AG08395 (cell line): ENCODE results near the gene HLA-DRA.
A peak's percentile ranks its signal among the peaks of the same experiment; 100 is the strongest.

ENCODE experiments used
- DNase-seq: peaks from one replicate; pipeline ENCODE4 v3.0.0; 2012; ENCODE audit warnings: mixed read lengths, low spot score

Gene HLA-DRA

DNA sequence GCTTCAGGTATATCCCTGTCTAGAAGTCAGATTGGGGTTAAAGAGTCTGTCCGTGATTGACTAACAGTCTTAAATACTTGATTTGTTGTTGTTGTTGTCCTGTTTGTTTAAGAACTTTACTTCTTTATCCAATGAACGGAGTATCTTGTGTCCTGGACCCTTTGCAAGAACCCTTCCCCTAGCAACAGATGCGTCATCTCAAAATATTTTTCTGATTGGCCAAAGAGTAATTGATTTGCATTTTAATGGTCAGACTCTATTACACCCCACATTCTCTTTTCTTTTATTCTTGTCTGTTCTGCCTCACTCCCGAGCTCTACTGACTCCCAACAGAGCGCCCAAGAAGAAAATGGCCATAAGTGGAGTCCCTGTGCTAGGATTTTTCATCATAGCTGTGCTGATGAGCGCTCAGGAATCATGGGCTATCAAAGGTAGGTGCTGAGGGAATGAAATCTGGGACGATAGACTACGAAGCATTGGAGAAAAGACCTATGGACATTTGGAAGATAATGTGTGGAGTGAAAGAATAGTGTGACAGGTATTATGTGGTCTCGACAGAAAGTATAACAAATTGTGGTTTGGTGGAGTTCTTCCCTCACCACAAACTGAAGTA lies at the start of gene HLA-DRA:
Gene HLA-DRA (plus strand): TSS at position 286 of the 613 bp plus-strand sequence. CDS start 64 bp downstream, at position 350.
- peak; percentile 66 for DNase-seq

DNA sequence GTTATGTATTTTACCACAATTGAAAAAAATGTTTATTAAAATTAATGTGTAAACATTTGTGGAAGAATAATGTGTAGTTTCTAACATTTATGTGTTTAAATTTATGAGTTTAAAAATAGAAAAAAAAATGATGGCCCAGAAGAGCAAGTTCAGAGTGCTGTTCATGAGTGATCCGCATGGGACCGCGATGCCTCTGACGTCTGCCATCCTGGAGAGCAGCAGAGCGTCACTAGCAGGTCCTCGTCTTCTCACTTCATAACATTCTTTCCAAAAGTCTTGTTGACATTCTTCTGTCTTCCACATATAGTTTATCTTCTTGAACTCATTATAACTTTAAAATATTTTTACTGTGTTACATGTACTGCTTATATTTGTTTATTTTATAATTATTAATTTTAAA lies 48.2 kb upstream of the HLA-DRA start:
- DNase-seq = no peak

DNA sequence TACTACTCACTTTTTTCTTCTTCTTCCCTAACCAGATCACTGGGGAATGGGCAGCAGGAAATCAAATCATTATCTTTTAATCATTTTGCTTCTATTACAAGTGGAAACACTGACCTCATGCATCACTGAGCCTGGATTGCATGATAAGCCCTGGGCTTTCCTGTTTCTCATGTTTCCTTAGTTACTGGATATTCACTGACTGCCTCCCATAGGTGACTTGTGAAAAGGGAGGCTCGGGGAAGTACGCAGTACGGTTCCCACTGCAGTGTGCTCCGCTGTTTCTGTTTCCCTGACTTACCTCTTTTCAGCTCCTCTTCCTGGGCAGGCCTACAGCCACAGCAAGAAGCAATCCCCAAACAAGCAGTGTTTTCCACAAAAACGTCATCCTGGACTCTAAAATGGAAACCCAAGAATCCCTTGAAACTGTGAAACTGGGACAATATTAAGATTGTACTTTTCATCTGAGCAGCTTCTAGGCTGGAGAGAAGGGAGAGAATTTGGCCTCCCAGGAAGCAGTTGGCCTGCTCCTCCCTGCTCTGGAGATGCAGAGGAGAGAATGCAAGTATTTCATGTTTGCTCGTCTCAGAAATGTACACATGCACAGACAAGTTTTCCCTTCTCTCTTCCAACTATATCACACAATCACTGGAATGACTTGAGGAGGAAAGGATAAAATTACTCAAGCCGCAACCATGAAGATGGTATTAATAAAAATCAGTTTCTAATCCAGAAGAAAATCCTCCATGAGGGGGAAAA lies 45.8 kb upstream of the HLA-DRA start:
- no peak for DNase-seq

DNA sequence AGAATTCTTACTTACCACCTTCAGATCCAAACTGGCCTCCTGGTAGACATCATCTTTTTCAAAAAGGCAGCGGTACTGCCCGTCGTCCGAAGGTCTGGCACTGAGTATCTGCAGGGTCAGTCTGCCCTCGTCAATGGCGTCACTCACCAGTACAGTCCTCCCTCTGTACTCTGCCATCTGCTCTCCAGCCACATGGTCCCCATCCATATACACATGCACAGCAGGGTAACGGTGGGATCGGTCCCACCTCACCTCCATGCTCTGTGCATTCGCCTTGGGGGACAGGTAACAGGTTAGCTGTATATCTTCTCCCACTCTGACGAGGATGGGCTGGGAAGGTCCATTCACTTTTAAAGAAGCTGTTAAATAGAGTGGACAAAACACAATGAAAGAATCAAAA lies 43.7 kb upstream of the HLA-DRA start:
- DNase-seq = no peak

DNA sequence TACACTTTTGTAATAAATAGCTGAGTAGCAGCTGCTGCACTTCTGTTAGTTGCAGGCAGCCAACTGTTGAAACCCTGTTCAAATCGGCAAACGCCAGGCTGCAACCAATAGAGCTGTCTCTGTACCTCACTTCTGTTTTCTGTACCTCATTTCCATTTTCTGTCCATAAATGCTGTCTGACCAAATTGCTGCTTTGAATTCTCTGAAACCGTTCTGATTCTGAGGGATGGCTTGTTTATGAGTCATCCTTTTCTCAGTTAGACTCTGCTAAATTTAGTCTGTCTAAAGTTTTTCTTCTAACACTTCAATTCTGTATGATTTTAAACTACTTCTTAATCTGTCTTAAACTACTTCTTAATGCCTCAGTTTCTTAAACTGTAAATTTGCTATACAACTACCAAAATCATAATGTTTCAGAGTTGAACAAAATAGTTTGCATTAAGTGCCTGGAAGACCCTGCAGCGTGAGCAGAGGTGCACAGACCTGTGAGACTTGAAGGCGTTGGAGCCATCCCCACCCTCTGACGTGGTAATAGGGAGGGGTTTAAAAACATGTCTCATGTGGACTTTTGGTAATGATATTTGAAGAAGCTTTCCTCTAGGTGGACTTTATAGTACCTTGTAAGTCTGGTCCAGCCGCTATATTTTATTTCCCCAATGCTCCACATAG lies 42.3 kb upstream of the HLA-DRA start:
- no peak for DNase-seq

DNA sequence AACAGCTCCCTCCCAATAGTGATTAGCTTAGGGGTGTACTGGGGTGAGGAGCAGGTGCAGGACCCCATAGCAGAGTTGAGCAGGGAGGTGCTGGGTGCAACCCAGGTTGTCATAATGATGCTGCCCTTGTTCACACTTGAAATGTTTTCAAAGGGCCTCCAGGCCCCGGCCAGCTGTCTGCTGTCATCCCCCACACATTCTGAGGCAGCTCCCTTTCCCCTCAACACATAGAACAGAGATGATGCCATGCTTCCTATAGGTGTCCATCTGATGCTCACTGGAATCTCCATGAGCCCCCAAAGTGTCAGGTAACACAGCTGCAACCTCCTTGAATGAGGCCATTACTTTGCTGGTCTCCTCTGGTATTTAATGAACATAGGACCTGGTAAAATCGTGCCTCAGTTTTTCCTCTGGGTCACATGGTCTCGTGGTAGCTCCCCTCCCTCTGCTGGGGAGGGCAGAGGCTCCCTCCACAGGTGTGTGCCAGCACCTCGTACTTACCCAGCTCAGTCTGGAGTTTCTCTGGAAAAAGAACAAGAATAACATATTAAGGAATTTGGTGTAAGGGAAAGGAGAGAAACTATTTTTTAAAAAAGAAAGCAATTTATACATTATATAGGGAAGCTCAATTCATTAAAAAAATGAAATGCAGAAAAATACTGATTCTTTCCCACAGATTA lies 38.3 kb upstream of the HLA-DRA start:
- DNase-seq = no peak

DNA sequence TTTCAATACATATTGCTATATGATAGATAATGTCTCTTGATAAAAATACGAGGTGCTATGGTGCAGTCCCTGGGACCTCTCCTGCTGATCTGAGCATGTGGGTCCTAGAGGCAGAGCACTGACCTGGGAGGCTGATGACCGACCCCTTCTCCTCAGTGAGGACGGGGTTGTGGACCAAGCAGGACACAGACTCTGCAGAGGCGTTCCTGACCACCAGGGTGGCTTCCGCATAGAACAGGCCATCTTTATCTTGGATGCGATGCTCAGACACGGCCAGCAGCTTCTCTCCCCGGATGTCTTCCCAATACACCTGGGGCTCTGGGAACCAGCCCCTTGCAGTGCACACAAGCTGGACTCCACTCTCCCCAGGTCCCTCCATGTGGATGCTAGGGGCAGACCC lies 36.9 kb upstream of the HLA-DRA start:
- DNase-seq = no peak

DNA sequence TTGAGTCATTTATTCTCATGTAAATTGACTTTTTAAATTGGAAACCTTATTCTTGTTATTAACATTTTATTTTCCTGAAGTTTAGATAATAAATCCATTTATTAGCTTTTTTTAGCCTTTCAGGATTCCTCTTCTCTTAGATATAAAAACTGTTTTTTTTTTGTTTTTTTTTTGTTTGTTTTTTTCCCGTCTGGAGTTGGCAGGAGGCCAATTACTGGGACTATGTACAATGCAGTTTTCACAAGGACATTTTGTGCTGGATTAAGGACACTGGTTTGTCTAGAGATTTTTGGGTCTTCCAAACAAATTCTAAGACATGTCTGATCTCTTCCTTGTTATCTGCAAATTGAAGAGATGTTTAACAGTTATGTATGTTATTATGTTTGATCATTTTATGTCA lies 34.0 kb upstream of the HLA-DRA start:
- no peak for DNase-seq

DNA sequence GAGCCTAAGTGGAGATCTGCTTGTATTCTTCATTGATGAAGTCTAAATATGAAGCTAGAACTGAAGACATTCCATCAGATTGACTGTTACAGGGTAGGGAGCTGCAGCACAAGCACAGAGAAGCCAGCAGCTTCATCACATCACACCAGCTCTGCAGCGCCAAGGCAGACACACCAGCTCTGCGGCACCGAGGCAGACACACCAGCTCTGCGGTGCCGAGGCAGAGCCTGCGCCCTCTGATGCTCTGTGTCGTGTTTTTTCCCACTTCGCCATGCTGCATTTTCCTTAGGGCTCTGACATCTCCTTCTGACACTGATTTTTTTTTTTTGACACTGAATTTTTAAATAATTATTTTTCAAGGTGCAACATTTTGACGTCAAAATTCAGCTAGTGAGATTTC lies 33.5 kb upstream of the HLA-DRA start:
- no peak for DNase-seq

DNA sequence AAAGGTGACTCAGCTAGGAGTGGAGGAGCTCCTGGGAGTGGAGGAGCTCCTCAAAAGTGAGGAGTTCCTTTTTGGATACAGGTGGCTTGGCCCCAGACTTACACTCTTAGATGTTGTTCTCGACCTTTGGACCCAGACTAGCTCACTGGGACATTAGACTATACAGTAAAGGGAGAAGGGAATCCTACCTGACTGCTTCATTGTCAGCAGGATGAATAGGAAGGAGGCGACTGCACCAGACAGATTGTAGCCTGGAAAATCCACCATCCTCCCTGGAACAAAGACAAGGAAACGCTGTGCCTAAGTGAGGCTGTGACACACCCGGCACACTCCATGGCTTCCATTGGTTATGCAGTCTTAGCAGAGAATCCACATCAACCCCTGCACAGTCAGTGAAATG lies 32.8 kb upstream of the HLA-DRA start, which contains the start of gene BTNL2:
Gene BTNL2 (minus strand): TSS at position 325 of the 400 bp plus-strand sequence. CDS start 58 bp downstream, at position 267.
- no peak for DNase-seq

DNA sequence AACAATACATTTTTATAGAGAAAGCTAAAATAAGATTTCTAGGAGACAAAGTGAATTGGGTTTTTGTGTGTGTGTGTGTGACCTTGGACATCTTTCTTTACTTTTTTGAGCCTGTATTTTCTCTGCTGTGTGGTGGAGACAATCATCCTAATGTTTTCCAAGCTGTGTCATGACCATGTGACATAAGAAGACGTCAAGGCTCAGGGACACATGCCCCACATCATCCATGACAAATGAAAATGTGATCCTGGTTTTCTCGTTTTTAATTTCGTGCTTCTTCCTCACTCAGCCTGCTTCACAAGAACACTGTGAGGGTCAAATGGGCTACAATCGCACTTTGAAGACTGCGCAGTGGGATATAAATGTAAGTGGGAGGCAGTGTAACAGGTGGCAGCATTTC lies 28.8 kb upstream of the HLA-DRA start:
- DNase-seq = no peak

DNA sequence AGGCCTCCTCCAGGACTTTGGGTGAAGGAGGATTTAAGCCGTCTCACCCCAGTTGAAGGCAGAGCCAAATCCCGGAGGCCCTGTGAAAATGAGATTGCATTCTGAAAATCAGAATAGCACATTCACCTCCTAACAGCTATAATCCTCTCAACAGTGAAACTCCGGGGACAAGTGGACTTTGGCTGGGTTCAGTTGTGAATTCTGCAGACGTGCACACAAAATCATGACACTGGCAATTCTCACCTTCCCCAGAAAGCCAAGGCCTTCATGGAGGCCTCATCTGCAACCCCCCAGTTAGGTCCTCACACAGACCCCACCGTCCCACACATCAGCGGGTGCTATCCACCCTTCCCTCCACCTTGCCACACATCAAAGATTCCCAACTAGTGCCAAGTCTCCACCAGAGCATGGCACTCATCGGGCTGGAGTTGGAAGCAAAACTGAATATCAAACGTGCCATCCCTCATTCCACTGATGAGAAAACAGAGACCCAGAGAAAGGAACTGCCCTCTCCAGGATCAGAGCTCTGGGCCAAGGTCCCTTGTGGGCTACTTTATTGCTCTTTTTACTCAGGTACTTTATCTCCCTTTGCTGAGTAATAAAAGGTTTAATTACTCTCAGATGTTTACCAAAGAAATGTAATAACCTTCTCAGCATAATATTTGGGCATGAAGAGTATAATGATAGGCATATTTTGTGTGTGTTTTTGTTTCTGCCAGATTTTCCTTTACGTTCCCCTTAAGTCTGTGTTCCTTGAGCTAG lies 27.9 kb upstream of the HLA-DRA start:
- DNase-seq = no peak

DNA sequence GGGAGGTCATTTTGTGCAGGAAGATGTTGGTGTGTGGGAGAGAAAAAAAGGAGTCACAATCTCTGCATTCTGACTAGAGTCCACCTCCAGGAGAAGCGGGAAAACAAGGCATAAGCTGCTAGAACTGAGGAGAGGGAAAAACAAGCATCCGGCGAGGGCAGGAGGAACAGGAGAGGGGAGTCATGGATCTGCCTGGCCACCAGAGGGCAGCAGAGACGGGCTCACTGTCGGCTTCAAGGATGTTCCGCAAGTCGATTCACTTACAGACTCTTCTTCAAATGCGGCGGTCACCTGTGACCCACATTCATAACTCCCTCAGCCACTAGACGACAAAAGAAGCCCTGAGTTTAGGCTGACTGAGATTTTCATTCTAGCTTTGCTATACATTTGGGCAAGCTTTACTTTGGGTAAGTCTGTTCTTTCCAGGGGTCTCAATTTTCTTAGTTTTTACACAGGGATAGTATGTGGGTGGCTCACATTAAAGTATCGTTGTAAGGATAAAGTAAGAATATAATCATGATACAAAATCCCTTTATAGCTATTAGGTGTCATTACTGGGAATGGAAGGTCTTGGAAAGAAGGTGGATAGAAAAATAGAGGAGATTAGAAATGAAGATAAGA lies 26.1 kb upstream of the HLA-DRA start:
- peak; percentile 79 for DNase-seq

DNA sequence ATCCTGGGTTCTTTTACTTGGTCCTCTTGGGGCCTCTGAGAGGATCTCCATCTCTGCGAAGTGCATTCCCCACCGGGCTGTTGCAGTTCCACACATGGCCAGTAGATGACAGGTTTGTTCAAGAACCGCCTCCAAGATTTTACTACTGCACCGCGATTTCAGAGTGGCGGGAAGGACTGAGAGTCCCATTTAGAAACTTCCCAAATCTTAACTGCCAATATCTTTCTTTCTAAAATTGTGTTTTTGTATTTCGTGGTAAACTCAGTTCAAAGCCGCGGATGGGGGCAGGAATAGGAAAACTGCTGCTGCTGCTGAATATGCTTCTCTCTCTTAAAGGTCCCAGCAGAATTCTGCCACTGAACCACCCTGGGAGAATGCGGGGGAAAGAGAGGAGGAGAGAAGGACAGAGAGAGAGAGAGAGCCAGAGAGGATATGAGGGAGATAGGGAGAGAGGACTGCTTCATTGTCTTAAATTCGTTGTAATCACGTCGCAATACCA lies 24.1 kb upstream of the HLA-DRA start:
- DNase-seq = peak; percentile 61

DNA sequence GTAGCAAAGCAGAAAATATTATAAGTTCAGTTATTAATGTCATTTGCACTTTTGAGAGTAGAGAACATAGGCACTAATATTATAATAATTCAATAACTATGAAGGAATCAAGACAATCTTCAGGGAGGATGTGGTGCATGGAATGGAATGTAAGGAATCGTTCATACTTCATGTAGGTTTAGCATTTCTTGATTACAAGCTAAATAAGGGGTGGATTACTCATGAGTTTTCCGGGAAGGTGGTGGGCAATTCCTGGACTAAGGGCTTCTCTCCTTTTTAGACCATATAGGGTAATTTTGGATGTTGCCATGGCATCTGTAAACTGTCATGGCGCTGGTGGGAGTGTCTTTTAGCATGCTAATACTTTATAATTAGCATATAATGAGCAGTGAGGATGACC lies 23.7 kb upstream of the HLA-DRA start:
- DNase-seq = no peak

DNA sequence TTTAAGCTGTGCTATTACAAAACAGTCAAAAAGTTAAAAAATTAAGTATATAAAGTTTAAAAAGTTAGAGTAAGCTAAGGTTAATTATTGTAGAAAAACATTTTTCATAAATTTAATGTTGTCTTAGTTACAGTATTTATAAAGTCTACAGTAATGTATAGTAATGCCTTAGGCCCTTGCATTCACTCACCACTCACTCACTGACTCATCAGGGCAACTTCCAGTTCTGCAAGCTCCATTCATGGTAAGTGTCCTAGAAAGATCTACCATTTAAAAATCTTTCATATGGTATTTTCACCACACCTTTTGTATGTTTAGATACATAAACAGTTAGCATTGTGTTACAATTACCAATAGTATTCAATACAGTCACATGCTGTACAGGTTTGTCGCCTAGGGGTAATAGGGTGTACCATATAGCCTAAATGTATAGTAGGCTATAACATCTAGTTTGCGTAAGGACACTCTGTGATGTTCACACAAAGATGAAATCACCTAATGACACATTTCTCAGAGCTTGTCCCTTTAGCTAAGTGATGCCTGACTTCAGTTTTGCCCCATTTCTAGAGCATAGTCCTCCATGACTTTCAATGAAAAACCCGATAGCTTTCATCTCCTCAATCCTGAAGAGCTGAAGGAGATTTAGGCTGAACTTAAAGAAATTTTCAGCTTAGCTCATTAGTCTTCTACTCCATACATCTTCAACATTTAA lies 14.9 kb upstream of the HLA-DRA start:
- DNase-seq = no peak

DNA sequence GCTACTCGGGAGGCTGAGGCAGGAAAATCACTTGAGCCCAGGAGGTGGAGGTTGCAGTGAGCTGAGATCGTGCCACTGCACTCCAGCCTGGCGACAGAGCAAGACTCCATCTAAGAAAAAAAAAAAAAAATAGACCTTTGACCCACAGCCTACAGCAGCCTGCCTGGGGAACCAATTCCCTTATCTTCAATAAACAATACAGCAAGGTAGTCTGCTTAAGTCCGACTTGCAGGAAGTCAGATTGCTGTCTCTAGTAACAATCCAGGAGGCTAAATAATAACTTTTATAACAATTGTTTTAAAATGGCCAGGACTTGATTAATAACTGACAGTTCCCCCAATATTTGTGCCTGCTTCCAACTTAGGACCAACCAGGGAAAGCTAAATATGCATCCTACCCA lies 13.3 kb upstream of the HLA-DRA start:
- no peak for DNase-seq

DNA sequence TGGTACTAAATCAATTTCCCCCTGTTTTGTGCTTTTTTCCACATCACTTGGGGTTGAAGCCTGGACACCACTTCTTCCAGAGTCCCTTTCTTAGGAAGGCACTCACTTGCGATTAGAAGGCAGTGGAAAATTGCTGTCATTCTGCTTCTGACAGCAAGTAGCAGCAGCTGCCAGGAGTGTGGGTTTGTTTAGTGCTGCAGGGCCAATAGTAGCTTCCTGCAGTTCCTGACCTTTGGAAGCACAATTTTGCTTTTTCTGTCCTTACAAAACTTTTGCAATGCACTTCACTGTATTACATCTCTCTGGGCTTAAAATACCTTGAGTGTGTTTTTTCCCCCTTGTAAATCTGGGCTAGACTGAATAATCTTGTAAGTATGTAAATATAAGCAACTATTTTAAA lies 12.5 kb upstream of the HLA-DRA start:
- no peak for DNase-seq

DNA sequence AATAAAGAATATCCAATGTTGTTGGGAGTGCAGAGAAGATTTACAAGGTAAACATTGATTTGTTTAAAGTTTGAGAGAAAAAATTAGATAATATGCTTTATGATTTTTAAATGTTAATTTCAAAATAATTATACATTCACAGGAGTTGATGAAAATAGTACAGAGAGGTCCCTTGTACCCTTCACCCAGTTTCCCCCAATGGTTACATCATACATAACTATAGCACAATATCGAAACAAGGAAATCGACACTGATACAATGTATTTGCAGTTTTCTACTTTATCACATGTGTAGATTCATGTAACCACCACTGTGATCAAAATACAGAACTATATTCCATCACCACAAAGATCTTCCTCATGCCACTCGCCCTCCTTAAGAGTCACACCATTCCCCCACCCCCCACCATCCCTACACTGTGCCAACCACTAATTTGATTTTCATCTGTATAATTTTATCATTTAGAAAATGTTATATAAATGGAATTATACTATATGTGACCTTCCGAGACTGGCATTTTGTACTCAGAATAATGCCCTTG lies 11.7 kb upstream of the HLA-DRA start:
- DNase-seq = no peak

DNA sequence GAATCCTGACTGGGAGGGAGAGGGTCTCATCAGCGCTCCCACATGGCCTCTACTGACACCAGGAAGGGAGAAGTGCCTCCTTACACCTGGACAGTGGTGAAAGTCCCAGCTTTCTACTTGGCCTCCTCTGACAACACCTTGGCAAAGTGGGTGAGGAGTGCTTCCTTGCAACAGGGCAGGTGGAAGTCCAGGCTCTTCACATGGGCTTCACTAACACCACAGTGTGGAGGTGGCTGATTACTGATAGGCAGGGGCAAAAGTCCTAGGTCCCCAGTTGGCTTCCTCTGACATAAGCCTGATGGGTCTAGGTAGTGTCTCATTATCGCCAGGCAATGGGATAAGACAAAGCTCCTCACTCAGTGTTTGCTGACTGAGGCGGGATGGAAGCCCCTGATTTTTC lies 9.5 kb upstream of the HLA-DRA start:
- no peak for DNase-seq
